ENCODE data around the gene SLC25A34. TPM values are rescaled to one million over a fixed set of nuclear protein-coding genes. Genes with fewer than 3 reads are reported as not detected.
A peak's percentile ranks its signal among the peaks of the same experiment; 100 is the strongest.

The SLC25A34 gene
- total RNA-seq, 1 donor from 2014 or later = 0.90 TPM

DNA sequence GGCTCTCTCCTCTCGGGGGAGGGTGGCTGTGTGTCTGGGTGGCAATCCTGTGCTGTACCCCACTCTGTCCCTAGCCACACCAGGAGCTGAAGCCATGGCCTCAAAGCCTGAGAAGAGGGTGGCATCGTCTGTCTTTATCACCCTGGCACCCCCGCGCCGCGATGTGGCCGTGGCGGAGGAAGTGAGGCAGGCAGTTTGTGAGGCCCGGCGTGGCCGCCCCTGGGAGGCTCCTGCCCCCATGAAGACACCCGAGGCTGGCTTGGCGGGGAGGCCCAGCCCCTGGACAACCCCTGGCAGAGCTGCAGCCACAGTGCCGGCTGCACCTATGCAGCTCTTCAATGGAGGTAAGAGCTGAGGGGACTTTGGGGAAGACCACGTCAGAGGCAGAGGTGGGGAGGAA is 28.8 kb downstream of the SLC25A34 start:
- H3K36me3 Mint-ChIP-seq (ENCODE audit: low read depth) = peaks cover 33% of the 10 kb centered on the region
- no peaks in the 10 kb centered on the region for H3K27me3 Mint-ChIP-seq (ENCODE audit: low read depth)
- H3K9me3 Mint-ChIP-seq (ENCODE audit: low read depth) = no peaks in the 10 kb centered on the region
- peaks cover 52% of the 10 kb centered on the region for H3K4me1 Mint-ChIP-seq (ENCODE audit: low read depth)
- no peak for DNase-seq (ENCODE audit: low spot score)
- H3K4me3 Mint-ChIP-seq (ENCODE audit: unreplicated experiment) = no peak overlapping the region
- peak overlapping the region; percentile 57 for H3K27ac Mint-ChIP-seq (ENCODE audit: unreplicated experiment)
- TF ChIP-seq, protein P1, sequence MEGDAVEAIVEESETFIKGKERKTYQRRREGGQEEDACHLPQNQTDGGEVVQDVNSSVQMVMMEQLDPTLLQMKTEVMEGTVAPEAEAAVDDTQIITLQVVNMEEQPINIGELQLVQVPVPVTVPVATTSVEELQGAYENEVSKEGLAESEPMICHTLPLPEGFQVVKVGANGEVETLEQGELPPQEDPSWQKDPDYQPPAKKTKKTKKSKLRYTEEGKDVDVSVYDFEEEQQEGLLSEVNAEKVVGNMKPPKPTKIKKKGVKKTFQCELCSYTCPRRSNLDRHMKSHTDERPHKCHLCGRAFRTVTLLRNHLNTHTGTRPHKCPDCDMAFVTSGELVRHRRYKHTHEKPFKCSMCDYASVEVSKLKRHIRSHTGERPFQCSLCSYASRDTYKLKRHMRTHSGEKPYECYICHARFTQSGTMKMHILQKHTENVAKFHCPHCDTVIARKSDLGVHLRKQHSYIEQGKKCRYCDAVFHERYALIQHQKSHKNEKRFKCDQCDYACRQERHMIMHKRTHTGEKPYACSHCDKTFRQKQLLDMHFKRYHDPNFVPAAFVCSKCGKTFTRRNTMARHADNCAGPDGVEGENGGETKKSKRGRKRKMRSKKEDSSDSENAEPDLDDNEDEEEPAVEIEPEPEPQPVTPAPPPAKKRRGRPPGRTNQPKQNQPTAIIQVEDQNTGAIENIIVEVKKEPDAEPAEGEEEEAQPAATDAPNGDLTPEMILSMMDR (IDR thresholded peaks at IDR 0.05) = no peak

- peak overlapping the region; percentile 16 for H3K4me3 Mint-ChIP-seq (ENCODE audit: unreplicated experiment)
- TF ChIP-seq, protein P1 (IDR thresholded peaks at IDR 0.05) = no peak
- H3K36me3 Mint-ChIP-seq (ENCODE audit: low read depth) = peaks cover 34% of the 10 kb centered on the region
- no peaks in the 10 kb centered on the region for H3K9me3 Mint-ChIP-seq (ENCODE audit: low read depth)
- no peak for DNase-seq (ENCODE audit: low spot score)
- H3K4me1 Mint-ChIP-seq (ENCODE audit: low read depth) = peaks cover 49% of the 10 kb centered on the region
- H3K27ac Mint-ChIP-seq (ENCODE audit: unreplicated experiment) = peak overlapping the region; percentile 70
- no peaks in the 10 kb centered on the region for H3K27me3 Mint-ChIP-seq (ENCODE audit: low read depth)
Measured at GRCh38 chr1:15765495-15766194, 29.6 kb downstream of the SLC25A34 start.

DNA sequence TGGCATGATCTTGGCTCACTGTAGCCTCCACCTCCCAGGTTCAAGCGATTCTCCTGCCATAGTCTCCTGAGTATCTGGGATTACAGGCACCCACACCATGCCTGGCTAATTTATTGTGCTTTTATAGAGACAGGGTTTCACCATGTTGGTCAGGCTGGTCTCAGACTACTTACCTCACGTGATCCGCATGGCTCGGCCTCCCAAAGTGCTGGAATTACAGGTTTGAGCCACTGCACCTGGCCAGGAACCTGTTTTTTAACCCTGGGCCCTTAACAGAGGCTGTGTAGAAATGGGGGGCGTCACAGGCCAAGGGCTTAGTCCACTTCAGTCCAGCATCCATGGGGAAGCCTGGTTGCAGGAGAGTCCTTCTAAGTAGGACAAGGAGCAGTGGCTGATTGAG is 31.9 kb downstream of the SLC25A34 start:
- Mint-ChIP-seq H3K4me3 (ENCODE audit: unreplicated experiment) (no peak overlapping the region), H3K4me1 (ENCODE audit: low read depth) (peaks cover 29% of the 10 kb centered on the region), H3K27me3 (ENCODE audit: low read depth) (no peaks in the 10 kb centered on the region), H3K9me3 (ENCODE audit: low read depth) (no peaks in the 10 kb centered on the region), H3K27ac (ENCODE audit: unreplicated experiment) (no peak overlapping the region), H3K36me3 (ENCODE audit: low read depth) (peaks cover 39% of the 10 kb centered on the region)
- TF ChIP-seq, protein P1 (IDR thresholded peaks at IDR 0.05) = no peak
- no peak for DNase-seq (ENCODE audit: low spot score)

DNA sequence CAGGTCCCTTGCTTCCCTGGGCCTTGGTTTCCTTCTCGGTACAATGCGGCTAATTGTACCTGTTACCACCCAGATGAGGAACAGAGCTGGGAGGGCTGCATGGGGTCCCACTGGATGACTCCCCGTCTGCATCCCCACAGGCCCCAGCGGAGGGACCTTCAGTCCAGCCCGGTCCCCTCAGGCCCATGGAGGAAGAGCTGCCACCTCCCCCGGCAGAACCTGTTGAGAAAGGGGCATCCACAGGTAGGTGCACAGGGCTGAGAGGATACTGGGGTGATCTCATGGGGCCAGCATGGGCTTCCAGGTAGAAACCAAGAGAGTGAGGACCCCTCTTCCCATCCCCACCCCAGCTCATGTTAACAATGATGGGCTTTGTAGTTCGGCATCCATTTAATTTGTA is 32.3 kb downstream of the SLC25A34 start:
- Mint-ChIP-seq H3K9me3 (ENCODE audit: low read depth) (no peaks in the 10 kb centered on the region), H3K27me3 (ENCODE audit: low read depth) (no peaks in the 10 kb centered on the region), H3K36me3 (ENCODE audit: low read depth) (peaks cover 39% of the 10 kb centered on the region), H3K4me3 (ENCODE audit: unreplicated experiment) (no peak overlapping the region), H3K4me1 (ENCODE audit: low read depth) (peaks cover 29% of the 10 kb centered on the region), H3K27ac (ENCODE audit: unreplicated experiment) (no peak overlapping the region)
- no peak for DNase-seq (ENCODE audit: low spot score)
- TF ChIP-seq, protein P1 (IDR thresholded peaks at IDR 0.05) = no peak

DNA sequence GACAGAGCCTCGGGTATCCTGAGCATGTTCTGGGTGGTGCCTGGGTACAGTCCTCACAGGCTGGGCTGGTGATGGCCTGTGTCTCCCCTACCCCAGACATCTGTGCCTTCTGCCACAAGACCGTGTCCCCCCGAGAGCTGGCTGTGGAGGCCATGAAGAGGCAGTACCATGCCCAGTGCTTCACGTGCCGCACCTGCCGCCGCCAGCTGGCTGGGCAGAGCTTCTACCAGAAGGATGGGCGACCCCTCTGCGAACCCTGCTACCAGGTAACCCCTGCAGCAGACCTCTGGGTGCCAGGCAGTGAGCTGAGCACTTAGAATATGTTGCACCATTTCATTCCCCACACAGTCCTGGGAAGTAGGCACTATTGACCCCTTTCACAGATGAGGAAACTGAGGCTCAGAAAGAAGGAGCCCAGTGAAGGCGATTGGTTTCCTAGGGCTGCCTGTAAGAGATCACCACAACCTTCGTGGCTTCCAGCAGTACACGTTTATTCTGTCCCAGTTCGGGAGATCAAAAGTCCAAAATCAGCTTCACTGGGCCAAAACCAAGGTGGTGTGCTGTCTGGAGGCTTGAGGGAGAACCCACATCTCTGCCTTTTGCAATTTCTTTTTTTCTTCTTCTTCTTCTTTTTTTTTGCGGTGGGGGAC is 34.4 kb downstream of the SLC25A34 start:
- Mint-ChIP-seq H3K4me3 (ENCODE audit: unreplicated experiment) (no peak overlapping the region), H3K36me3 (ENCODE audit: low read depth) (peaks cover 33% of the 10 kb centered on the region), H3K4me1 (ENCODE audit: low read depth) (peaks cover 15% of the 10 kb centered on the region), H3K27me3 (ENCODE audit: low read depth) (no peaks in the 10 kb centered on the region), H3K9me3 (ENCODE audit: low read depth) (no peaks in the 10 kb centered on the region), H3K27ac (ENCODE audit: unreplicated experiment) (no peak overlapping the region)
- TF ChIP-seq, protein P1 (IDR thresholded peaks at IDR 0.05) = no peak
- no peak for DNase-seq (ENCODE audit: low spot score)
